ENCODE results near the gene ACTL10. TPM values are rescaled to one million over a fixed set of nuclear protein-coding genes. Genes with fewer than 3 reads are reported as not detected.
A peak's percentile ranks its signal among the peaks of the same experiment; 100 is the strongest.

ACTL10 gene
- total and polyA plus RNA-seq, 7 donors: 0.54 to 4.5 (median 0.66) TPM

DNA sequence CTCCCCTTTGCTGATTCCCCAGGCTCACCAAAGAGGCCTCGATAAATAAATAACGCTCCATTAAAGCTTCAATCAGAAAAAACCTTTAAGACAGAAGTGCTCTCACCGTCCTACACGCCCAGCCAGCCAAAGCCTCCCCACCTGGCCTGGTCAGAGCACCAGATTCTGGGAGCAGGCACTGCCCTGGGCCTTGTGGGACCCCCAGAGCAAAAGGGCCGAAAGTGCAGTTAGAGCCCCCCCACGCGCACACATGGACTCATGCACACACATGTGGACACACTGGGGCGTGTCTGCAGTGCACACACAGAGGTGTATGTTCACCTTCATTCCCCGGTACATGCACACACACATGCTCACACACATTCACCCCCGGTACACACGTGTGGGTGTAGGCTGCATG, 9.4 kb downstream of the ACTL10 start:
- no peak overlapping the region for H3K4me3 ChIP-seq
- DNase-seq: peak; percentile 67
- TF ChIP-seq POLR2A (IDR thresholded peaks at IDR 0.05) (no peak), EP300 (IDR thresholded peaks at IDR 0.05) (no peak), POLR2AphosphoS5 (IDR thresholded peaks at IDR 0.05) (no peak)
- TF ChIP-seq, protein P1, sequence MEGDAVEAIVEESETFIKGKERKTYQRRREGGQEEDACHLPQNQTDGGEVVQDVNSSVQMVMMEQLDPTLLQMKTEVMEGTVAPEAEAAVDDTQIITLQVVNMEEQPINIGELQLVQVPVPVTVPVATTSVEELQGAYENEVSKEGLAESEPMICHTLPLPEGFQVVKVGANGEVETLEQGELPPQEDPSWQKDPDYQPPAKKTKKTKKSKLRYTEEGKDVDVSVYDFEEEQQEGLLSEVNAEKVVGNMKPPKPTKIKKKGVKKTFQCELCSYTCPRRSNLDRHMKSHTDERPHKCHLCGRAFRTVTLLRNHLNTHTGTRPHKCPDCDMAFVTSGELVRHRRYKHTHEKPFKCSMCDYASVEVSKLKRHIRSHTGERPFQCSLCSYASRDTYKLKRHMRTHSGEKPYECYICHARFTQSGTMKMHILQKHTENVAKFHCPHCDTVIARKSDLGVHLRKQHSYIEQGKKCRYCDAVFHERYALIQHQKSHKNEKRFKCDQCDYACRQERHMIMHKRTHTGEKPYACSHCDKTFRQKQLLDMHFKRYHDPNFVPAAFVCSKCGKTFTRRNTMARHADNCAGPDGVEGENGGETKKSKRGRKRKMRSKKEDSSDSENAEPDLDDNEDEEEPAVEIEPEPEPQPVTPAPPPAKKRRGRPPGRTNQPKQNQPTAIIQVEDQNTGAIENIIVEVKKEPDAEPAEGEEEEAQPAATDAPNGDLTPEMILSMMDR (IDR thresholded peaks at IDR 0.05): no peak
- H3K4me1 ChIP-seq: peaks cover 0 to 40% (median 39%) of the 10 kb centered on the region in 4 donors
- no peaks in the 10 kb centered on the region for H3K27me3 ChIP-seq
- H3K27ac ChIP-seq: peak overlapping the region; percentile 89 to 96 (median 94)
- H3K9me3 ChIP-seq: no peaks in the 10 kb centered on the region
- 90 to 93% methylated on average over 11 of the region's 11 CpGs for WGBS, 2 donors
- peaks cover 0 to 8% (median 3%) of the 10 kb centered on the region in 4 donors for H3K36me3 ChIP-seq
- intact Hi-C loops (cut with DNase I): no loop called here

- Histone ChIP-seq H3K27ac (peak overlapping the region; percentile 89 to 96 (median 94)), H3K4me3 (no peak overlapping the region), H3K9me3 (no peaks in the 10 kb centered on the region), H3K36me3 (peaks cover 0 to under 1% (median 0%) of the 10 kb centered on the region in 4 donors), H3K4me1 (peaks cover 0 to 40% (median 39%) of the 10 kb centered on the region in 4 donors), H3K27me3 (no peaks in the 10 kb centered on the region)
- intact Hi-C loops (cut with DNase I): no loop called here
- DNase-seq: no peak
- WGBS, 2 donors: 95 to 96% methylated on average over 31 of the region's 31 CpGs
- no peak for TF ChIP-seq EP300 (IDR thresholded peaks at IDR 0.05)
- no peak for TF ChIP-seq POLR2A (IDR thresholded peaks at IDR 0.05)
- TF ChIP-seq, protein P1 (IDR thresholded peaks at IDR 0.05): no peak
- no peak for TF ChIP-seq POLR2AphosphoS5 (IDR thresholded peaks at IDR 0.05)
Observed at GRCh38 chr20:33676652-33677645, 10.2 kb downstream of the ACTL10 start.

DNA sequence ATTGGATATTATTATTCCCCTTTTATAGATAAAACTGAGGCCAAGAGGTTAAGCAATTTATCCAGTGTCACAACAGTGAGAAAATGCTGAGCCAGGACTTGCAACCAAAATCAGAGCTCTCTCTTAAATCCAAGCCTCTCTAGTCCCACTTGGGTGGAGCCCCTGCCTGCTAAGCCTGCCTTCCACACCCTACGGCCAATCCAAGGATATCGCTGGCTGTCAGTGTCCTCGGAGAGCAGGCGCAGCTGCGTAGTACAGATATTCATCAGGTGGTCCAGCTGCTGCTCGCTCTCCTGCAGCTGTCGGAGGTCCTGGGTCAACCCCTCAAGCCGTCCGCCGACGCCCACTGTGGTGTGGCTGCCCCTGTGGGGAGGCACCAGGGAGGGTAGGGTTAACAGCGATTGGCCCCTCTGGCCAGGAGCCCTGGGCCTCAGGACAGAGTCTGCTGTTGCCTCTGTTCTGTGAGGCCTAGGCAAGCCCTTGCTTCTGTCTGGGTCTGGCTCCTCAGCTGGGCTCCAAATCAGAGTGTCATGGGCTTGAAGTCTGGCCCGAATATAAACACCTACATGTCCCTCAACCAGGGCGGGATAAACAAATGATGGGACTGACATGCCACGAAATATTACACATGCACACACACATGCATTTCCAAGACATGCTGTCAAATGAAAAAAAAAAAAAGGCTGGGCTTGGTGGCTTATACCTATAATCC, 11.4 kb downstream of the ACTL10 start:
- WGBS, 2 donors: 82 to 88% methylated on average over 15 of the region's 15 CpGs
- no peaks in the 10 kb centered on the region for H3K36me3 ChIP-seq
- TF ChIP-seq POLR2AphosphoS5 (IDR thresholded peaks at IDR 0.05): peak in 1 of 4 donors; percentile 19
- TF ChIP-seq, protein P1 (IDR thresholded peaks at IDR 0.05): no peak
- peak; percentile 85 for DNase-seq
- no peak overlapping the region for H3K4me3 ChIP-seq
- H3K4me1 ChIP-seq: peaks cover 0 to 30% (median 27%) of the 10 kb centered on the region in 4 donors
- H3K27ac ChIP-seq: peak overlapping the region; percentile 42 to 96 (median 77)
- H3K27me3 ChIP-seq: no peaks in the 10 kb centered on the region
- intact Hi-C loops (cut with DNase I): no loop called here
- no peaks in the 10 kb centered on the region for H3K9me3 ChIP-seq

DNA sequence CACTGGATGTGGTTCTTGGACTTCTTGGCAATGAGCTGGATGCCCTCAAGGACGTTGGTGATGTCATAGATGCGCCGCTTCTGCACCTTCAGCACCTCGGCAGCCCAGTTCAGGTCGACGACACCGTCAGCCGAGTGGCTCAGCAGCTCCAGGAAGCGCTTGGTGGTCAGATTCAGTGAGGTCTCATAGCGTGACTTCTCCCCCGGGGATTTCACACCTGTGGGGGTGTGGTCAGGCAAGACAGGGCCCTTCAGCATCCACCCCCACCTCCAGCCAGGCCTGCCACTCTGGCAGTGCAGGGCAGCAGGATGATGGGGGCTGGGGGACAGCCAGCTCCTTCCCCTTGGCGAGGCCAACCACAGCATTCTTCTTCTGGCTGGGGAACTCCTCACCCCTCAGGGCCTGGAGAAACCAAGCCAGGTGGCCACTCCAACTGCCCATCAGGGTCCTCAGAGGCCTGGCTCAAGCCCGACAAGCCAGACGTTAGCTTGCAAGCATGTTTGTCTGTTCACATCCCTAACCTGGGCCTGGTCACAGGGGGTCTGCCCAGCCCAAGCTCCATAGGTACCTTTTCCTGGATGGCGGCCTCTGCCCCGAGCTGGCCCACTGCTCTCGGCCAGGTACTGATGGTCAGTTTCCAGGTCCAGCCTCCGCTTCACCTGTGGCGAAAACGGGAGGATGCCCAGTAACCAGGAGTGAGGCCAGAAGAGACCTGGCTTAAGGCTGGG, 13.2 kb downstream of the ACTL10 start:
- TF ChIP-seq EP300 (IDR thresholded peaks at IDR 0.05): no peak
- TF ChIP-seq, protein P1 (IDR thresholded peaks at IDR 0.05): no peak
- TF ChIP-seq POLR2A (IDR thresholded peaks at IDR 0.05): no peak
- TF ChIP-seq POLR2AphosphoS5 (IDR thresholded peaks at IDR 0.05): no peak
- Histone ChIP-seq H3K27ac (no peak overlapping the region), H3K36me3 (no peaks in the 10 kb centered on the region), H3K4me3 (no peak overlapping the region), H3K27me3 (no peaks in the 10 kb centered on the region), H3K4me1 (peaks cover 0 to 22% (median 19%) of the 10 kb centered on the region in 4 donors), H3K9me3 (no peaks in the 10 kb centered on the region)
- 78 to 84% methylated on average over 20 of the region's 20 CpGs for WGBS, 2 donors
- DNase-seq: no peak
- intact Hi-C loops (cut with DNase I): no loop called here

Data from sigmoid colon (tissue), 7 donors.